ENCODE measurements around the gene CFP. TPM values are rescaled to one million over a fixed set of nuclear protein-coding genes. Genes with fewer than 3 reads are reported as not detected.

CFP gene
- total RNA-seq, 1 donor = under 0.01 TPM

DNA sequence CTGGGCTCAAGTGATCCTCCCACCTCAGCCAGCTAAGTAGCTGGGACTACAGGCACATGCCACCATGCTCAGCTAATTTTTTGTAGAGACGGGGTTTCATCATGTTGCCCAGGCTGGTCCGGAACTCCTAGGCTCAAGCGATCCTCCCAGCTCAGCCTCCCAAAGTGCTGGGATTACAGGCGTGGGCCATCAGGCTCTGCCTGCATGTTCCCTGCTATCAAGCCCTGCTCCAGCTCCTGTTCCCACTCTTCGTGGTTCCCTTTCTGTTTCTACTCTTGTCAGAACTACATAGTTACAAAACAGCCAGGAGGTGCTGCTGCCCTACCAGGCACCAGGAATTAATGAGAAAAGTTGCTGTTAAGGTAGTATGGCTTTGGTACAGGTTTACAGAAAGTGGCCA is 38.7 kb downstream of the CFP start:
- TF ChIP-seq CTCF (IDR thresholded peaks at IDR 0.05; ENCODE audit: insufficient read depth, low read depth, low read length) = no peak
- no peak overlapping the region for H3K4me3 ChIP-seq (ENCODE audit: low read depth, low read length)
- no peak for DNase-seq (ENCODE audit: low read depth)

DNA sequence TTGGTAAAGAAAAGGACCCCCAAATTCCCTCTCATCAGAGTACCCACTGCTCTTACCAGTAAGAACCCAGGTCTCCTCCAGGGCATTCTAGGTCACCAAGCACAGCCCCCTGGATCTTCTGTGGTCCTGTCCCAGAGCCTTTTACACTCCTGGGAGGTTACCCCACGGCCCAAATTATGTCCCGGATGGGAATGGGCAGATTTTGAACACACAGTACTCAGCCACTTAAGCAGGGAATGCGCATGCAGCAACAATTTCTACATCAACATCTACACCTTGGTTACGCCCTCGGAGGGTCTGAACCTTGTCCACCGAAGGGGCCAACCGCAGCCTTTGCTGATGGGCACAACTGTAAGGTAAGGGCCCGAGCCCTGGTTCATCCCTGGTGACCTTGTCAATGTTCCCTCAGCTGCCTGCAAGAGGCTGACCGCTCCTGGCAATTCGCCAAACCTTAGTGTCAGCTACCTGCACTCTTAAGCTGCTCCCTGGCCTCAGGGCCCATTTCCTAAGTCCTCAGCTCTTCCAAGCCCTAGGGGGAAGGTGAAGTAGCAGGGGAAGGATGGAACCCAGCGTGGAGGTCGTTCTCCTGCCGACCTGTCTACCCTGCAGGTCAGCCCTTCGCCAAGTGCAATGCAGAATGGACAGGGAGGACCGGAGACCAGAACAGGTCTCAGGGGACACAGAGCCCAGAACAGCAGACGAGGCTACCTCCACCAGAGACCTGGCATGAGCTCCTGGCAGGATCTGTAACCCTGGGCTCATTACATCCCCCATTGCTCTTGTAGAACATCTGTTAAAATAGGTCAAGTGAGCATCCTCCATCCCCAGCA is 41.6 kb downstream of the CFP start:
- H3K4me3 ChIP-seq (ENCODE audit: low read depth, low read length) = no peak overlapping the region
- DNase-seq (ENCODE audit: low read depth) = peak; percentile 30
- TF ChIP-seq CTCF (IDR thresholded peaks at IDR 0.05; ENCODE audit: insufficient read depth, low read depth, low read length) = no peak

- peak; percentile 37 for DNase-seq (ENCODE audit: low read depth)
- no peak for TF ChIP-seq CTCF (IDR thresholded peaks at IDR 0.05; ENCODE audit: insufficient read depth, low read depth, low read length)
Measured at GRCh38 chrX:47587091-47587891, 42.4 kb downstream of the CFP start.

GRCh38 chrX:47586043-47586787 is 43.5 kb downstream of the CFP start:
- no peak overlapping the region for H3K4me3 ChIP-seq (ENCODE audit: low read depth, low read length)
- no peak for DNase-seq (ENCODE audit: low read depth)
- no peak for TF ChIP-seq CTCF (IDR thresholded peaks at IDR 0.05; ENCODE audit: insufficient read depth, low read depth, low read length)

More at GRCh38 chrX:47587091-47587891, 42.4 kb downstream of the CFP start:
- no peak overlapping the region for H3K4me3 ChIP-seq (ENCODE audit: low read depth, low read length)

- no peak for DNase-seq (ENCODE audit: low read depth)
- peak overlapping the region; percentile 76 for H3K4me3 ChIP-seq (ENCODE audit: low read depth, low read length)
Measured at GRCh38 chrX:47585273-47585672, 44.5 kb downstream of the CFP start.

More at GRCh38 chrX:47585273-47585672, 44.5 kb downstream of the CFP start:
- no peak for TF ChIP-seq CTCF (IDR thresholded peaks at IDR 0.05; ENCODE audit: insufficient read depth, low read depth, low read length)
